ENCODE data around the gene DKK3.

DNA sequence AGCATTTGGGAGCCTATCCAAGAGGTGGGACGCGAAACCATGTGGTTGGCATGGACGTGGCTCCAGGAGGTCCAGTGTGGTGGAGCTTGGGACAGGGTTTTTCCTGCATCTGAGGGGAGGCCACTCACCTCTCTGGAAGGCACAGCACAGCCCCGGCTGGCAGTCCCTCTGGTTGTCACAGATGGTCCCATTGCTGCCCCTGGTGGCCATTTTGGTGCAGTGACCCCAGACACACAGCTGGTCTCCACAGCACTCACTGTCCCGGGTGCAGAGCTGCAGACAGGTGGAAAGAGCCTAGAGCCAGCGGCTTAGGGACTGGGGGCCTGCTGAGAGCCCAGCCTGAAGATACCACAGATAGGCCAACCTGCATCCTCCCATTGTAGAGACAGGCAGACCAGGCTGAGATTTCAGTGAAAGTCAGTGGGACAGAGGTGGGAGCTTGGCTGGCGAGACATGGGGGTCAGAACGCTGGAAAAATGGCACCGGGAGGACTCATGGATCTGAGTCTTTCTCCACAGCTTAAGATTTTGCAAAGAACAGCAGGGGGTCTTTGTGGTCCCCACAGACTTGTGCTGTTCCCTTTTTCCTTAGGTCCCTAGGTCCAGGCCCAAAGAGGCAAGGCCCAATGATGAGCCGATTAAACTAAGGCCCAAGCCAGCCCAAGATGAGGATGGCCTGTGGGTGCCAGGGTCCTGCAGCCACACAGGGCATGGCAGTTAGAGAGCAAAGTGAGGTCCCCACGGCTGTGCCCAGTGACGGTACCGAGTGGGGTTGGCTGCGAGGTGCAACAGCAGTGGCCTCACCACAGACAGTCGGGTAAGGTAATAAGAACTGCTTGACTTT is 41.4 kb downstream of the DKK3 start:
- no peak for TF ChIP-seq EZH2 (IDR thresholded peaks at IDR 0.05; ENCODE audit: insufficient read depth, low read length)
- TF ChIP-seq, protein P1, sequence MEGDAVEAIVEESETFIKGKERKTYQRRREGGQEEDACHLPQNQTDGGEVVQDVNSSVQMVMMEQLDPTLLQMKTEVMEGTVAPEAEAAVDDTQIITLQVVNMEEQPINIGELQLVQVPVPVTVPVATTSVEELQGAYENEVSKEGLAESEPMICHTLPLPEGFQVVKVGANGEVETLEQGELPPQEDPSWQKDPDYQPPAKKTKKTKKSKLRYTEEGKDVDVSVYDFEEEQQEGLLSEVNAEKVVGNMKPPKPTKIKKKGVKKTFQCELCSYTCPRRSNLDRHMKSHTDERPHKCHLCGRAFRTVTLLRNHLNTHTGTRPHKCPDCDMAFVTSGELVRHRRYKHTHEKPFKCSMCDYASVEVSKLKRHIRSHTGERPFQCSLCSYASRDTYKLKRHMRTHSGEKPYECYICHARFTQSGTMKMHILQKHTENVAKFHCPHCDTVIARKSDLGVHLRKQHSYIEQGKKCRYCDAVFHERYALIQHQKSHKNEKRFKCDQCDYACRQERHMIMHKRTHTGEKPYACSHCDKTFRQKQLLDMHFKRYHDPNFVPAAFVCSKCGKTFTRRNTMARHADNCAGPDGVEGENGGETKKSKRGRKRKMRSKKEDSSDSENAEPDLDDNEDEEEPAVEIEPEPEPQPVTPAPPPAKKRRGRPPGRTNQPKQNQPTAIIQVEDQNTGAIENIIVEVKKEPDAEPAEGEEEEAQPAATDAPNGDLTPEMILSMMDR (IDR thresholded peaks at IDR 0.05; ENCODE audit: insufficient read depth, low read depth, low read length) = peak; percentile 60
